Astrocyte of the spinal cord (primary cell): ENCODE results near the gene SFTPD.
"Not testable (repeated sequence)": the region's sequence is repeated elsewhere in the genome, so short reads cannot be mapped to it uniquely, and the experiment has no call there.

Experiments used
- DNase-seq: peaks from one replicate; pipeline ENCODE4 v3.0.0; 2011; ENCODE audit warnings: low read depth, low spot score
- H3K4me3 ChIP-seq: 2 replicates; pipeline ENCODE4 v1.5.1; 2011; ENCODE audit warnings: low read depth, mild to moderate bottlenecking, low read length, moderate library complexity
- CTCF ChIP-seq: IDR thresholded peaks from 2 replicates; pipeline ENCODE4 v1.5.1; 2012; ENCODE audit warnings: low read depth, mild to moderate bottlenecking, low read length, inconsistent platforms
- in situ Hi-C: cut with HindIII; loops from 2 replicates; pipeline ENCODE4 v1.10.0; 2017; ENCODE audit warnings: low sequenced_read_pairs

Gene SFTPD

GRCh38 chr10:79910344-79910743, 38.6 kb downstream of the SFTPD start:
- TF ChIP-seq CTCF: no peak
- no peak for DNase-seq
- no peak overlapping the region for H3K4me3 ChIP-seq
- in situ Hi-C loops: no loop called here

DNA sequence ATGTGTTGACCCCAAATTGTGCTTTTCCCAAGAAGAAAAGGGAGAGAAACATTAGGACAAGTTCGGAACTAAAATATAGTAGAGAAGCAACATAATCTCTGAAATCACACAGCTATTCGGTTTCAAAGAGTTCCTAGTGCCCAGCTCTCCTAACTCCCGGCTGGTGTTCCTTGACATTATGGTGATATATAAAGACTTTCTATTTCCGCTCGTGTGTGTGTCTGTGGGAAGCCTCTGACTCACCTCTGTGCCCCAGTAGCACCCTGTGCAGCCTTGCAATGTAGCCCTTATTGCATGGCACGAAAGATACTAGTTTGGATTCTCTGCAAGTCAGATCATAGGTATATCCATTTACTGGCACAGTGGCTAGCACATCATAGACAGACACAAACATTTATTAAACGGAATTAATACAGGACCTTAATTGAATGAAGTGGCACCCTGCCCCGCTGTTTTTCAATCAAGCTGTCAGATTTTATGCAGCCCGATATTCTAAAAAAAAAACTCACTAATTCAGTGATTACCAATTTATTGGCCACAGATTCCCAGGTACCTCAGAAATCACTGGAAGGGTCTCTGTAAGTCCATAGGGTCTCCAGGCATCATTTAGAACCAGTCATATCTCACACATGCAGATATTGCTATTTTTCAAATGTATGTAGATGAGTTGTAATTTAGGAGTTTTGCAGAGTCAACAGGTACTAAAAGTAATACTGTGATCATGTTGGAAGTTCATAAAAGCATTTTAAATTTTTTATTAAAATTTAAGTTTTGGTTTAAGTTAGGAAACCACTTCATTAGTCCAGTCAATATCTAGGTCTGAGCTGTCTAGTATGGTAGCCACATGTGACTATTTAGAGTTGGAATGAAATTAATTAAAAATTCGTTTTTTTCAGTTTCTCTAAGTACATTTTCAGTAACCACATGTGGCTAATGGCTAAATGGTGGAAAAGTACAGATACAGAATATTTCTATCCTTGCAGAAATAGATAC, 43.3 kb downstream of the SFTPD start:
- in situ Hi-C loops: no loop called here
- peak overlapping the region; percentile 68 for H3K4me3 ChIP-seq
- peak; percentile 18 for DNase-seq
- no peak for TF ChIP-seq CTCF

DNA sequence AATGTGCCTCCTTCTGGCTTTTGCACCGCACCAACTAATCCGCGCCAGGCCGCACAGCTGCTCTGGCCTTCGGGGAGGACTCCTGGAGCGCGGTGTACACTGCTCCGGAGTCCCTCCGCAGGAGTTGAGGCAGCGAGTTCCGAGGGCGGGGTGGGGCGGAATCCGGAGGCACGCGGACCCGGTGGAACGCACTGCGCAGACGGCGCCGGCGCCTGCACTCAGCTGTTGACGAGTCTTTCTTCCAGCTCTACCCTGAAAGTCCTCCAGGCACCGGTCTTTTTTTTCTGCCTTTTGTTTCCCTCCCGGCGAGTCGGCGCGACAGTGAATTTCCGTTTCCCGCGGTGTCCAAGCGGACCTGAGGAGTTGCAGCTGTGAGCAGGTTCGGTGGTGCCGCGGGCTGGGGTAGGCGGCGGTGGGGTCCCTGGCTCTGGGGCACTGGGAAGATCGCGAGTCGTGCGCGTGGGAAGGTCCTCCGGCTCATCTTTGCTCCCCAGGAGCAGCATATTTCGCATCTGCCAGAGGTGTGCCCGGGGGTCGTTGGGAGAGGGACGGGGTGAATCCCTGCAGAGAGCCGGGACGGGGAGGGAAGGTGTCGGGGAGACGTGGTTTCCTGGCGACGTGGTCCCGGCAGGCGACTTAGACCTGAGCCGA, 44.1 kb downstream of the SFTPD start:
- in situ Hi-C loops: no loop called here
- TF ChIP-seq CTCF: no peak
- DNase-seq: peak; percentile 64
- peak overlapping the region; percentile 68 for H3K4me3 ChIP-seq

- H3K4me3 ChIP-seq, DNase-seq, in situ Hi-C loops: not testable (repeated sequence)
Measured at GRCh38 chr10:79901571-79901970, 47.3 kb downstream of the SFTPD start.

DNA sequence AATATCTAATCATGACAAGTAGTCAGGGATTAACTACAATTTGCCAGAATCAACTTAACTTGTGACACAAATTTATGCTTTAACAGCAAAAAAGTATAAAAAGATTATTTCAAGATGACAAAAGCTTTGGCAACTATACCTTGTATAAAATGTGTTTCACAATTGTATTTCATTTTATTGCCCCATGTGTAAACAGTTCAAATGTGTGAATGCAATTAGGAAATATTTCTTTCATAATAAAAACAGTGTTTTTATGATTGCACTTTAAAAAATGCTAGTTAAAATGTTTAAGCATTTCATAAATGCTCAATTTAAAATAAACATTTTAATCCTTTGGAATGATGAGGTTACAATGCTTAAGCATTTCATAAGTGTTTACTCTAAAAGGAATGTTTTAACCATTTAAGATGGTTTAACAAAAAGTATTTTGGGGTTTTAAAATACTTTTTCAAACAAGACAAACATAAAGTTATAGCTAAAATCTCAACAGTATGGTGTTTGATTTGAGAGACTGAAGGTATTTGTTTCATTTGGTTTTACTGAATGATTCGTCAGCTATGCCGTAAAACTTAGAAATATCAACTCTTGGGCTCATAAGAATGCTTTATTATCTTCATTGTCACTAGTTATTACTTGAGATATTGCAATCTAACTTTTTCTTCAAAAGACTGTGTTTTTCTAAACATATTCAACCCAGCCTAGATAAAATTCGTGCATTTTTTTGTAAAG, 50.1 kb downstream of the SFTPD start:
- in situ Hi-C loops: no loop called here
- no peak overlapping the region for H3K4me3 ChIP-seq
- no peak for TF ChIP-seq CTCF
- DNase-seq: no peak

GRCh38 chr10:79892896-79893295, 56.0 kb downstream of the SFTPD start:
- DNase-seq, in situ Hi-C loops, H3K4me3 ChIP-seq: not testable (repeated sequence)

GRCh38 chr10:79890469-79890868, 58.4 kb downstream of the SFTPD start:
- no peak for TF ChIP-seq CTCF
- DNase-seq: no peak
- in situ Hi-C loops: no loop called here
- H3K4me3 ChIP-seq: no peak overlapping the region

GRCh38 chr10:79888984-79889383, 59.9 kb downstream of the SFTPD start:
- DNase-seq, H3K4me3 ChIP-seq, in situ Hi-C loops: not testable (repeated sequence)
